GM23338 (cell line): ENCODE measurements around the gene TMEM125. TPM values are rescaled to one million over a fixed set of nuclear protein-coding genes. Genes with fewer than 3 reads are reported as not detected.

Experiments used
- ATAC-seq: fragments of 200-7000 bp; cut with Tn5 transposase; 3 replicates; pipeline ENCODE4 v1.9.1; 2020
- DNase-seq: peaks from one replicate; pipeline ENCODE4 v3.0.0-alpha.2; 2015; ENCODE audit warnings: low spot score
- H2AFZ ChIP-seq: fragments of 200-600 bp; sonication (generic); 2 replicates; pipeline ENCODE4 v1.8.0; 2016; ENCODE audit warnings: antibody characterized with exemption, mild to moderate bottlenecking, moderate library complexity
- H3F3A ChIP-seq: fragments of 200-600 bp; sonication (generic); replicated peaks from 2 replicates; pipeline ENCODE4 v1.8.0; 2017; ENCODE audit warnings: antibody characterized with exemption, mixed run types, low read depth
- H3K27ac ChIP-seq: fragments of 200-600 bp; sonication (generic); 2 replicates; pipeline ENCODE4 v1.6.1; 2016; ENCODE audit warnings: low read depth
- H3K27me3 ChIP-seq: fragments of 200-600 bp; sonication (generic); 2 replicates; pipeline ENCODE4 v1.8.0; 2016; ENCODE audit warnings: mild to moderate bottlenecking, mixed run types, moderate library complexity; ENCODE audit not compliant: insufficient read depth
- H3K36me3 ChIP-seq: fragments of 200-600 bp; sonication (generic); 2 replicates; pipeline ENCODE4 v1.8.0; 2016; ENCODE audit warnings: mild to moderate bottlenecking; ENCODE audit not compliant: insufficient read depth
- H3K4me1 ChIP-seq: fragments of 200-600 bp; sonication (generic); 2 replicates; pipeline ENCODE4 v1.8.0; 2016; ENCODE audit warnings: mild to moderate bottlenecking, moderate library complexity; ENCODE audit not compliant: insufficient read depth
- H3K4me2 ChIP-seq: fragments of 200-600 bp; sonication (generic); 2 replicates; pipeline ENCODE4 v1.7.1; 2017; ENCODE audit warnings: mixed run types
- H3K4me3 ChIP-seq: fragments of 200-600 bp; sonication (generic); 2 replicates; pipeline ENCODE4 v1.6.1; 2016; ENCODE audit warnings: mixed run types
- H3K79me2 ChIP-seq: fragments of 200-600 bp; sonication (generic); replicated peaks from 2 replicates; pipeline ENCODE4 v1.8.0; 2017; ENCODE audit warnings: mild to moderate bottlenecking; ENCODE audit not compliant: insufficient read depth
- H3K9me2 ChIP-seq: fragments of 200-600 bp; sonication (generic); 2 replicates; pipeline ENCODE4 v1.8.0; 2017; ENCODE audit not compliant: insufficient read depth
- H4K20me1 ChIP-seq: fragments of 200-600 bp; sonication (generic); replicated peaks from 2 replicates; pipeline ENCODE4 v1.8.0; 2017; ENCODE audit warnings: mild to moderate bottlenecking; ENCODE audit not compliant: insufficient read depth
- H3K27ac Mint-ChIP-seq: 2 replicates; pipeline ENCODE4 v1.8.0; 2020; ENCODE audit warnings: inconsistent platforms, mild to moderate bottlenecking, moderate library complexity, mixed read lengths
- H3K27me3 Mint-ChIP-seq: 3 replicates; pipeline ENCODE4 v1.8.0; 2022; ENCODE audit warnings: low read depth, mild to moderate bottlenecking, moderate library complexity, mixed read lengths, inconsistent platforms; ENCODE audit not compliant: insufficient read depth, poor library complexity
- H3K36me3 Mint-ChIP-seq: 3 replicates; pipeline ENCODE4 v1.8.0; 2021; ENCODE audit warnings: low read depth, mild to moderate bottlenecking, inconsistent platforms, moderate library complexity, mixed read lengths
- H3K4me1 Mint-ChIP-seq: 3 replicates; pipeline ENCODE4 v1.8.0; 2020; ENCODE audit warnings: mild to moderate bottlenecking, inconsistent platforms, mixed read lengths
- H3K4me3 Mint-ChIP-seq: 3 replicates; pipeline ENCODE4 v1.8.0; 2021; ENCODE audit warnings: moderate library complexity, mild to moderate bottlenecking, inconsistent platforms, mixed read lengths
- H3K9me3 Mint-ChIP-seq: 3 replicates; pipeline ENCODE4 v1.8.0; 2020; ENCODE audit warnings: moderate library complexity, mild to moderate bottlenecking, inconsistent platforms, mixed read lengths
- CREB1 ChIP-seq: fragments of 250-450 bp; sonication (Bioruptor Pico); IDR thresholded peaks from 2 replicates; pipeline ENCODE4 v1.5.0; 2020; ENCODE audit warnings: low read depth, mild to moderate bottlenecking, moderate library complexity
- EZH2 ChIP-seq: fragments of 200-600 bp; sonication (generic); IDR thresholded peaks from one replicate; pipeline ENCODE4 v1.8.0; 2017; ENCODE audit warnings: antibody characterized with exemption, mild to moderate bottlenecking, low read depth; ENCODE audit not compliant: unreplicated experiment
- EZH2phosphoT487 ChIP-seq: fragments of 200-600 bp; sonication (generic); IDR thresholded peaks from one replicate; pipeline ENCODE4 v1.8.1; 2018; ENCODE audit warnings: antibody characterized with exemption; ENCODE audit not compliant: unreplicated experiment
- JUNB ChIP-seq: IDR thresholded peaks from one replicate; pipeline ENCODE4 v1.6.1; 2016; ENCODE audit warnings: antibody characterized with exemption; ENCODE audit not compliant: unreplicated experiment
- NANOG ChIP-seq: IDR thresholded peaks from 2 replicates; pipeline ENCODE4 v1.6.1; 2016; ENCODE audit warnings: antibody characterized with exemption, borderline replicate concordance
- POLR2AphosphoS5 ChIP-seq: IDR thresholded peaks from 2 replicates; pipeline ENCODE4 v1.6.1; 2016; ENCODE audit warnings: antibody characterized with exemption, low read depth
- STAT1 ChIP-seq: IDR thresholded peaks from one replicate; pipeline ENCODE4 v1.6.1; 2016; ENCODE audit warnings: antibody characterized with exemption; ENCODE audit not compliant: unreplicated experiment
- ZNF114 ChIP-seq: fragments of 250-450 bp; sonication (Bioruptor Pico); IDR thresholded peaks from 2 replicates; pipeline ENCODE4 v1.5.0; 2020; ENCODE audit warnings: mild to moderate bottlenecking, moderate library complexity
- ZNF331 ChIP-seq: fragments of 250-450 bp; sonication (Bioruptor Pico); IDR thresholded peaks from 2 replicates; pipeline ENCODE4 v1.5.0; 2020; ENCODE audit warnings: low read depth, mild to moderate bottlenecking, moderate library complexity
- polyA plus RNA-seq: library from polyadenylated mRNA; unstranded; fragments of >200 nt; fragmentation: Nextera tagmentation; extraction: Ambion mirVana; gene quantifications from 2 replicates; pipeline ENCODE4 v1.2.1, GENCODE V29; 2016
- total RNA-seq: library from RNA; depleted of rRNA; stranded (reverse); fragments of >200 nt; shearing (Covaris generic); gene quantifications from 2 replicates; pipeline ENCODE4 v1.2.3, GENCODE V29; 2014
- TF ChIP-seq, protein P1 (sequence below), 2 experiments: fragments of 200-600 bp in 1 of 2; sonication (generic) in 1 of 2; conservative IDR thresholded peaks; 2 replicates each; pipeline versions ENCODE4 v1.5.1 to v1.6.1; 2016 to 2017; ENCODE audit warnings: antibody characterized with exemption in 2 of 2, low read depth in 2 of 2, mild to moderate bottlenecking in 2 of 2, moderate library complexity in 1 of 2
- TF ChIP-seq, protein P2 (sequence below): fragments of 250-450 bp; sonication (Bioruptor Pico); IDR thresholded peaks from 2 replicates; pipeline ENCODE4 v1.5.0; 2020; ENCODE audit warnings: mild to moderate bottlenecking, moderate library complexity
- TF ChIP-seq, protein P3 (sequence below): IDR thresholded peaks from one replicate; pipeline ENCODE4 v1.6.1; 2018; ENCODE audit warnings: antibody characterized with exemption; ENCODE audit not compliant: unreplicated experiment
- TF ChIP-seq, protein P4 (sequence below): IDR thresholded peaks from 2 replicates; pipeline ENCODE4 v1.6.1; 2016; ENCODE audit warnings: antibody characterized with exemption

The TMEM125 gene
- total and polyA plus RNA-seq, 2 experiments from 2014 or later: 16.8 to 39.3 TPM

DNA sequence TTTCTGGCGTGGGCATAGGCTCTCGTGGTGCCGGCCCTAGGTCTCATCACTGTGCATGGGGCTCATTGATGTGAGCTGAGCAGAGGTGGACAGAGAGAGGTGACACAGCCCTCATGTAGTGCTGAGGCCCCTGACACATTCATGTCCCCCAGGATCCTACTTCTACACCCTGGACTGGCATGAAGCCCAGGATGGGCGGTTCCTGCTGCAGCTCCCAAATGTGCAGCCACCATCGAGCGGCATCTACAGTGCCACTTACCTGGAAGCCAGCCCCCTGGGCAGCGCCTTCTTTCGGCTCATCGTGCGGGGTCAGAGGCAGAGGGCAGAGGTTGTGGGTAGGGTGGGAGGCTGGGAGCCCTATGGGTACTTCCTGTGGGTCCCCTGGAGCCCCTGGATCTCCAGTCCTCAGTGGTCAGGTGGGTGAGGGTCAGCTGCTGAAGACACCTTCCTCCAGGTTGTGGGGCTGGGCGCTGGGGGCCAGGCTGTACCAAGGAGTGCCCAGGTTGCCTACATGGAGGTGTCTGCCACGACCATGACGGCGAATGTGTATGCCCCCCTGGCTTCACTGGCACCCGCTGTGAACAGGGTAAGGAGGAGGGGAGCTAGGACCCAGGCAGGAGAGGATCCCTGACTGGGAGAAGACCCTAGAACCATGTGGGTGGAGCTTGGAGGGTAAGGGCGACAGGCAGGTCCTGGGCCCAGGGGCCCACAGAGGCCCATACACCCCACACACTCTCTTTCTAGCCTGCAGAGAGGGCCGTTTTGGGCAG is 37.1 kb downstream of the TMEM125 start:
- no peaks in the 10 kb centered on the region; the same call in 2 of the 3 replicates for H3K36me3 Mint-ChIP-seq
- H3K27ac Mint-ChIP-seq: no peak overlapping the region
- H2AFZ ChIP-seq: no peak overlapping the region
- no peaks in the 10 kb centered on the region for H3K4me1 ChIP-seq
- H3K27ac ChIP-seq: no peak overlapping the region
- no peaks in the 10 kb centered on the region for H3K79me2 ChIP-seq
- H3K9me3 Mint-ChIP-seq: no peaks in the 10 kb centered on the region
- H3K4me3 Mint-ChIP-seq: no peak overlapping the region
- H3K9me2 ChIP-seq: no peaks in the 10 kb centered on the region
- H3K4me1 Mint-ChIP-seq: peaks cover 9% of the 10 kb centered on the region
- no peaks in the 10 kb centered on the region for H4K20me1 ChIP-seq
- H3K27me3 ChIP-seq: no peaks in the 10 kb centered on the region
- no peak overlapping the region for H3K4me3 ChIP-seq
- no peak overlapping the region for H3K4me2 ChIP-seq
- DNase-seq (no peak), ATAC-seq (no peak)
- H3F3A ChIP-seq: no peaks in the 10 kb centered on the region
- H3K36me3 ChIP-seq: no peaks in the 10 kb centered on the region
- H3K27me3 Mint-ChIP-seq: peaks cover 15% of the 10 kb centered on the region
- TF ChIP-seq STAT1: no peak
- no peak for TF ChIP-seq EZH2phosphoT487
- TF ChIP-seq CREB1 (CRISPR knock-in tag): no peak
- TF ChIP-seq ZNF114 (CRISPR knock-in tag): no peak
- TF ChIP-seq POLR2AphosphoS5: no peak
- TF ChIP-seq EZH2: no peak
- TF ChIP-seq, protein P1, sequence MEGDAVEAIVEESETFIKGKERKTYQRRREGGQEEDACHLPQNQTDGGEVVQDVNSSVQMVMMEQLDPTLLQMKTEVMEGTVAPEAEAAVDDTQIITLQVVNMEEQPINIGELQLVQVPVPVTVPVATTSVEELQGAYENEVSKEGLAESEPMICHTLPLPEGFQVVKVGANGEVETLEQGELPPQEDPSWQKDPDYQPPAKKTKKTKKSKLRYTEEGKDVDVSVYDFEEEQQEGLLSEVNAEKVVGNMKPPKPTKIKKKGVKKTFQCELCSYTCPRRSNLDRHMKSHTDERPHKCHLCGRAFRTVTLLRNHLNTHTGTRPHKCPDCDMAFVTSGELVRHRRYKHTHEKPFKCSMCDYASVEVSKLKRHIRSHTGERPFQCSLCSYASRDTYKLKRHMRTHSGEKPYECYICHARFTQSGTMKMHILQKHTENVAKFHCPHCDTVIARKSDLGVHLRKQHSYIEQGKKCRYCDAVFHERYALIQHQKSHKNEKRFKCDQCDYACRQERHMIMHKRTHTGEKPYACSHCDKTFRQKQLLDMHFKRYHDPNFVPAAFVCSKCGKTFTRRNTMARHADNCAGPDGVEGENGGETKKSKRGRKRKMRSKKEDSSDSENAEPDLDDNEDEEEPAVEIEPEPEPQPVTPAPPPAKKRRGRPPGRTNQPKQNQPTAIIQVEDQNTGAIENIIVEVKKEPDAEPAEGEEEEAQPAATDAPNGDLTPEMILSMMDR (conservative IDR thresholded peaks at IDR 0.05; ENCODE audit: low read depth in 2 of 2): no peak
- no peak for TF ChIP-seq ZNF331 (CRISPR knock-in tag)
- TF ChIP-seq NANOG: no peak
- TF ChIP-seq, protein P2, sequence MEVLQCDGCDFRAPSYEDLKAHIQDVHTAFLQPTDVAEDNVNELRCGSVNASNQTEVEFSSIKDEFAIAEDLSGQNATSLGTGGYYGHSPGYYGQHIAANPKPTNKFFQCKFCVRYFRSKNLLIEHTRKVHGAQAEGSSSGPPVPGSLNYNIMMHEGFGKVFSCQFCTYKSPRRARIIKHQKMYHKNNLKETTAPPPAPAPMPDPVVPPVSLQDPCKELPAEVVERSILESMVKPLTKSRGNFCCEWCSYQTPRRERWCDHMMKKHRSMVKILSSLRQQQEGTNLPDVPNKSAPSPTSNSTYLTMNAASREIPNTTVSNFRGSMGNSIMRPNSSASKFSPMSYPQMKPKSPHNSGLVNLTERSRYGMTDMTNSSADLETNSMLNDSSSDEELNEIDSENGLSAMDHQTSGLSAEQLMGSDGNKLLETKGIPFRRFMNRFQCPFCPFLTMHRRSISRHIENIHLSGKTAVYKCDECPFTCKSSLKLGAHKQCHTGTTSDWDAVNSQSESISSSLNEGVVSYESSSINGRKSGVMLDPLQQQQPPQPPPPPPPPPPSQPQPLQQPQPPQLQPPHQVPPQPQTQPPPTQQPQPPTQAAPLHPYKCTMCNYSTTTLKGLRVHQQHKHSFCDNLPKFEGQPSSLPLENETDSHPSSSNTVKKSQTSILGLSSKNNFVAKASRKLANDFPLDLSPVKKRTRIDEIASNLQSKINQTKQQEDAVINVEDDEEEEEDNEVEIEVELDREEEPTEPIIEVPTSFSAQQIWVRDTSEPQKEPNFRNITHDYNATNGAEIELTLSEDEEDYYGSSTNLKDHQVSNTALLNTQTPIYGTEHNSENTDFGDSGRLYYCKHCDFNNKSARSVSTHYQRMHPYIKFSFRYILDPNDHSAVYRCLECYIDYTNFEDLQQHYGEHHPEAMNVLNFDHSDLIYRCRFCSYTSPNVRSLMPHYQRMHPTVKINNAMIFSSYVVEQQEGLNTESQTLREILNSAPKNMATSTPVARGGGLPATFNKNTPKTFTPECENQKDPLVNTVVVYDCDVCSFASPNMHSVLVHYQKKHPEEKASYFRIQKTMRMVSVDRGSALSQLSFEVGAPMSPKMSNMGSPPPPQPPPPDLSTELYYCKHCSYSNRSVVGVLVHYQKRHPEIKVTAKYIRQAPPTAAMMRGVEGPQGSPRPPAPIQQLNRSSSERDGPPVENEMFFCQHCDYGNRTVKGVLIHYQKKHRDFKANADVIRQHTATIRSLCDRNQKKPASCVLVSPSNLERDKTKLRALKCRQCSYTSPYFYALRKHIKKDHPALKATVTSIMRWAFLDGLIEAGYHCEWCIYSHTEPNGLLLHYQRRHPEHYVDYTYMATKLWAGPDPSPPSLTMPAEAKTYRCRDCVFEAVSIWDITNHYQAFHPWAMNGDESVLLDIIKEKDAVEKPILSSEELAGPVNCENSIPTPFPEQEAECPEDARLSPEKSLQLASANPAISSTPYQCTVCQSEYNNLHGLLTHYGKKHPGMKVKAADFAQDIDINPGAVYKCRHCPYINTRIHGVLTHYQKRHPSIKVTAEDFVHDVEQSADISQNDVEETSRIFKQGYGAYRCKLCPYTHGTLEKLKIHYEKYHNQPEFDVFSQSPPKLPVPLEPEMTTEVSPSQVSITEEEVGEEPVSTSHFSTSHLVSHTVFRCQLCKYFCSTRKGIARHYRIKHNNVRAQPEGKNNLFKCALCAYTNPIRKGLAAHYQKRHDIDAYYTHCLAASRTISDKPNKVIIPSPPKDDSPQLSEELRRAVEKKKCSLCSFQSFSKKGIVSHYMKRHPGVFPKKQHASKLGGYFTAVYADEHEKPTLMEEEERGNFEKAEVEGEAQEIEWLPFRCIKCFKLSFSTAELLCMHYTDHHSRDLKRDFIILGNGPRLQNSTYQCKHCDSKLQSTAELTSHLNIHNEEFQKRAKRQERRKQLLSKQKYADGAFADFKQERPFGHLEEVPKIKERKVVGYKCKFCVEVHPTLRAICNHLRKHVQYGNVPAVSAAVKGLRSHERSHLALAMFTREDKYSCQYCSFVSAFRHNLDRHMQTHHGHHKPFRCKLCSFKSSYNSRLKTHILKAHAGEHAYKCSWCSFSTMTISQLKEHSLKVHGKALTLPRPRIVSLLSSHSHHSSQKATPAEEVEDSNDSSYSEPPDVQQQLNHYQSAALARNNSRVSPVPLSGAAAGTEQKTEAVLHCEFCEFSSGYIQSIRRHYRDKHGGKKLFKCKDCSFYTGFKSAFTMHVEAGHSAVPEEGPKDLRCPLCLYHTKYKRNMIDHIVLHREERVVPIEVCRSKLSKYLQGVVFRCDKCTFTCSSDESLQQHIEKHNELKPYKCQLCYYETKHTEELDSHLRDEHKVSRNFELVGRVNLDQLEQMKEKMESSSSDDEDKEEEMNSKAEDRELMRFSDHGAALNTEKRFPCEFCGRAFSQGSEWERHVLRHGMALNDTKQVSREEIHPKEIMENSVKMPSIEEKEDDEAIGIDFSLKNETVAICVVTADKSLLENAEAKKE: no peak
- no peak for TF ChIP-seq JUNB
- TF ChIP-seq, protein P3, sequence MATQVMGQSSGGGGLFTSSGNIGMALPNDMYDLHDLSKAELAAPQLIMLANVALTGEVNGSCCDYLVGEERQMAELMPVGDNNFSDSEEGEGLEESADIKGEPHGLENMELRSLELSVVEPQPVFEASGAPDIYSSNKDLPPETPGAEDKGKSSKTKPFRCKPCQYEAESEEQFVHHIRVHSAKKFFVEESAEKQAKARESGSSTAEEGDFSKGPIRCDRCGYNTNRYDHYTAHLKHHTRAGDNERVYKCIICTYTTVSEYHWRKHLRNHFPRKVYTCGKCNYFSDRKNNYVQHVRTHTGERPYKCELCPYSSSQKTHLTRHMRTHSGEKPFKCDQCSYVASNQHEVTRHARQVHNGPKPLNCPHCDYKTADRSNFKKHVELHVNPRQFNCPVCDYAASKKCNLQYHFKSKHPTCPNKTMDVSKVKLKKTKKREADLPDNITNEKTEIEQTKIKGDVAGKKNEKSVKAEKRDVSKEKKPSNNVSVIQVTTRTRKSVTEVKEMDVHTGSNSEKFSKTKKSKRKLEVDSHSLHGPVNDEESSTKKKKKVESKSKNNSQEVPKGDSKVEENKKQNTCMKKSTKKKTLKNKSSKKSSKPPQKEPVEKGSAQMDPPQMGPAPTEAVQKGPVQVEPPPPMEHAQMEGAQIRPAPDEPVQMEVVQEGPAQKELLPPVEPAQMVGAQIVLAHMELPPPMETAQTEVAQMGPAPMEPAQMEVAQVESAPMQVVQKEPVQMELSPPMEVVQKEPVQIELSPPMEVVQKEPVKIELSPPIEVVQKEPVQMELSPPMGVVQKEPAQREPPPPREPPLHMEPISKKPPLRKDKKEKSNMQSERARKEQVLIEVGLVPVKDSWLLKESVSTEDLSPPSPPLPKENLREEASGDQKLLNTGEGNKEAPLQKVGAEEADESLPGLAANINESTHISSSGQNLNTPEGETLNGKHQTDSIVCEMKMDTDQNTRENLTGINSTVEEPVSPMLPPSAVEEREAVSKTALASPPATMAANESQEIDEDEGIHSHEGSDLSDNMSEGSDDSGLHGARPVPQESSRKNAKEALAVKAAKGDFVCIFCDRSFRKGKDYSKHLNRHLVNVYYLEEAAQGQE: no peak
- TF ChIP-seq, protein P4, sequence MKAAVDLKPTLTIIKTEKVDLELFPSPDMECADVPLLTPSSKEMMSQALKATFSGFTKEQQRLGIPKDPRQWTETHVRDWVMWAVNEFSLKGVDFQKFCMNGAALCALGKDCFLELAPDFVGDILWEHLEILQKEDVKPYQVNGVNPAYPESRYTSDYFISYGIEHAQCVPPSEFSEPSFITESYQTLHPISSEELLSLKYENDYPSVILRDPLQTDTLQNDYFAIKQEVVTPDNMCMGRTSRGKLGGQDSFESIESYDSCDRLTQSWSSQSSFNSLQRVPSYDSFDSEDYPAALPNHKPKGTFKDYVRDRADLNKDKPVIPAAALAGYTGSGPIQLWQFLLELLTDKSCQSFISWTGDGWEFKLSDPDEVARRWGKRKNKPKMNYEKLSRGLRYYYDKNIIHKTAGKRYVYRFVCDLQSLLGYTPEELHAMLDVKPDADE: no peak
